Measurements from ENCODE around the gene TIMP2. TPM values are rescaled to one million over a fixed set of nuclear protein-coding genes. Genes with fewer than 3 reads are reported as not detected.

TIMP2 gene
- total RNA-seq, 1 experiment from 2014 or later: 73.3 TPM

- DNase-seq (ENCODE audit: low spot score): no peak
Measured at GRCh38 chr17:78839235-78839761, 85.9 kb downstream of the TIMP2 start.

- DNase-seq (ENCODE audit: low spot score): no peak
Measured at GRCh38 chr17:78838574-78839005, 86.6 kb downstream of the TIMP2 start.

- DNase-seq (ENCODE audit: low spot score): no peak
Measured at GRCh38 chr17:78836420-78837021, 88.7 kb downstream of the TIMP2 start.

GRCh38 chr17:78834571-78834970 is 90.6 kb downstream of the TIMP2 start:
- no peak for DNase-seq (ENCODE audit: low spot score)

GRCh38 chr17:78832541-78832810 is 92.7 kb downstream of the TIMP2 start:
- DNase-seq (ENCODE audit: low spot score): no peak

- no peak for DNase-seq (ENCODE audit: low spot score)
Measured at GRCh38 chr17:78831688-78832540, 93.3 kb downstream of the TIMP2 start.

- no peak for DNase-seq (ENCODE audit: low spot score)
Measured at GRCh38 chr17:78829477-78829876, 95.7 kb downstream of the TIMP2 start.

GRCh38 chr17:78828470-78829185 is 96.6 kb downstream of the TIMP2 start:
- DNase-seq (ENCODE audit: low spot score): peak; percentile 41

- DNase-seq (ENCODE audit: low spot score): no peak
Measured at GRCh38 chr17:78826836-78827509, 98.2 kb downstream of the TIMP2 start.

- no peak for DNase-seq (ENCODE audit: low spot score)
Measured at GRCh38 chr17:78826421-78826820, 98.8 kb downstream of the TIMP2 start.

- no peak for DNase-seq (ENCODE audit: low spot score)
Measured at GRCh38 chr17:78825696-78826095, 99.5 kb downstream of the TIMP2 start.

- no peak for DNase-seq (ENCODE audit: low spot score)
Measured at GRCh38 chr17:78824240-78824639, 100.9 kb downstream of the TIMP2 start.

GRCh38 chr17:78823282-78824046 is 101.7 kb downstream of the TIMP2 start:
- no peak for DNase-seq (ENCODE audit: low spot score)

- no peak for DNase-seq (ENCODE audit: low spot score)
Measured at GRCh38 chr17:78822552-78822951, 102.6 kb downstream of the TIMP2 start.

- no peak for DNase-seq (ENCODE audit: low spot score)
Measured at GRCh38 chr17:78821961-78822360, 103.2 kb downstream of the TIMP2 start.

- no peak for DNase-seq (ENCODE audit: low spot score)
Measured at GRCh38 chr17:78820841-78821240, 104.3 kb downstream of the TIMP2 start.

- no peak for DNase-seq (ENCODE audit: low spot score)
Measured at GRCh38 chr17:78819806-78820792, 105.1 kb downstream of the TIMP2 start.

GRCh38 chr17:78819402-78819801 is 105.8 kb downstream of the TIMP2 start:
- DNase-seq (ENCODE audit: low spot score): no peak

- no peak for DNase-seq (ENCODE audit: low spot score)
Measured at GRCh38 chr17:78818932-78819331, 106.3 kb downstream of the TIMP2 start.
